WTC11 (cell line): ENCODE measurements around the gene GNGT2. TPM values are rescaled to one million over a fixed set of nuclear protein-coding genes. Genes with fewer than 3 reads are reported as not detected.

Experiments used
- ATAC-seq: fragments of 200-7000 bp; cut with Tn5 transposase; 2 replicates; pipeline ENCODE4 v1.10.0; 2021; ENCODE audit warnings: mild to moderate bottlenecking, moderate library complexity
- CTCF ChIA-PET: fragments of 300-600 bp; sonication (Branson Sonifier 250); formaldehyde crosslinking; loops from one replicate; lab custom pipeline; 2021; ENCODE audit warnings: antibody characterized with exemption; lab: Charles Lee
- POLR2A ChIA-PET: fragments of 350-600 bp; sonication (Branson Sonifier 250); formaldehyde crosslinking; loops from one replicate; lab custom pipeline; 2021; ENCODE audit warnings: antibody characterized with exemption; lab: Charles Lee
- DNase-seq: peaks from one replicate; pipeline ENCODE4 v3.0.0; 2021; ENCODE audit warnings: low spot score
- H3K27ac Mint-ChIP-seq: 2 replicates; pipeline ENCODE4 v1.8.0; 2021; ENCODE audit warnings: mixed read lengths
- H3K27me3 Mint-ChIP-seq: 2 replicates; pipeline ENCODE4 v1.8.0; 2021; ENCODE audit warnings: low read depth, mild to moderate bottlenecking, moderate library complexity, mixed read lengths
- H3K36me3 Mint-ChIP-seq: 2 replicates; pipeline ENCODE4 v1.8.0; 2021; ENCODE audit warnings: mixed read lengths
- H3K4me1 Mint-ChIP-seq: 2 replicates; pipeline ENCODE4 v1.8.0; 2022; ENCODE audit warnings: mixed read lengths
- H3K4me3 Mint-ChIP-seq: 2 replicates; pipeline ENCODE4 v1.8.0; 2021; ENCODE audit warnings: mild to moderate bottlenecking, moderate library complexity, mixed read lengths
- H3K9me3 Mint-ChIP-seq: 2 replicates; pipeline ENCODE4 v1.8.0; 2021; ENCODE audit warnings: mixed read lengths
- CTCF ChIP-seq: fragments of 200-600 bp; IDR thresholded peaks from 2 replicates; pipeline ENCODE4 v1.8.0; 2022; ENCODE audit warnings: antibody characterized with exemption
- GABPB1 ChIP-seq: sonication (generic); formaldehyde crosslinking; IDR thresholded peaks from 2 replicates; pipeline ENCODE4 v1.8.1; 2023; ENCODE audit warnings: mild to moderate bottlenecking, missing genetic modification reagents
- GTF2I ChIP-seq: fragments of 250-450 bp; sonication (Bioruptor Pico); conservative IDR thresholded peaks from 2 replicates; pipeline ENCODE4 v1.4.0; 2021; ENCODE audit warnings: mild to moderate bottlenecking
- JUN ChIP-seq: sonication (generic); formaldehyde crosslinking; IDR thresholded peaks from 2 replicates; pipeline ENCODE4 v1.8.0; 2023; ENCODE audit warnings: mild to moderate bottlenecking, missing genetic modification reagents
- KAT7 ChIP-seq: sonication (generic); formaldehyde crosslinking; IDR thresholded peaks from 2 replicates; pipeline ENCODE4 v1.8.1; 2023; ENCODE audit warnings: missing genetic modification reagents, mild to moderate bottlenecking, borderline replicate concordance
- MAX ChIP-seq: sonication (generic); formaldehyde crosslinking; IDR thresholded peaks from 2 replicates; pipeline ENCODE4 v1.8.0; 2022; ENCODE audit warnings: mild to moderate bottlenecking, missing genetic modification reagents
- MXD4 ChIP-seq: fragments of 250-450 bp; sonication (Bioruptor Pico); IDR thresholded peaks from 2 replicates; pipeline ENCODE4 v1.8.0; 2021; ENCODE audit warnings: mild to moderate bottlenecking, moderate library complexity, borderline replicate concordance
- NR1H2 ChIP-seq: sonication (generic); formaldehyde crosslinking; IDR thresholded peaks from 2 replicates; pipeline ENCODE4 v1.9.0; 2021; ENCODE audit warnings: mild to moderate bottlenecking, moderate library complexity, missing genetic modification reagents
- NR3C1 ChIP-seq: sonication (generic); formaldehyde crosslinking; conservative IDR thresholded peaks from 2 replicates; pipeline ENCODE4 v1.8.1; 2023; ENCODE audit warnings: low read depth, mild to moderate bottlenecking, missing genetic modification reagents
- SOX15 ChIP-seq: fragments of 250-450 bp; sonication (Bioruptor Pico); IDR thresholded peaks from 2 replicates; pipeline ENCODE4 v1.9.0; 2021; ENCODE audit warnings: mild to moderate bottlenecking
- ZNF121 ChIP-seq: sonication (generic); formaldehyde crosslinking; IDR thresholded peaks from 2 replicates; pipeline ENCODE4 v1.8.0; 2023; ENCODE audit warnings: missing genetic modification reagents
- ZNF138 ChIP-seq: sonication (generic); formaldehyde crosslinking; conservative IDR thresholded peaks from 2 replicates; pipeline ENCODE4 v1.8.1; 2022; ENCODE audit warnings: mild to moderate bottlenecking, moderate library complexity, missing genetic modification reagents
- ZNF219 ChIP-seq: sonication (generic); formaldehyde crosslinking; IDR thresholded peaks from 2 replicates; pipeline ENCODE4 v1.8.0; 2023; ENCODE audit warnings: missing genetic modification reagents, mild to moderate bottlenecking, borderline replicate concordance
- ZNF532 ChIP-seq: fragments of 250-450 bp; sonication (Bioruptor Pico); IDR thresholded peaks from 2 replicates; pipeline ENCODE4 v1.9.0; 2021; ENCODE audit warnings: mild to moderate bottlenecking, borderline replicate concordance
- ZSCAN18 ChIP-seq: fragments of 250-450 bp; sonication (Bioruptor Pico); IDR thresholded peaks from 2 replicates; pipeline ENCODE4 v2.1.2; 2022; ENCODE audit warnings: mild to moderate bottlenecking, moderate library complexity
- total RNA-seq: library from RNA; stranded (reverse); gene quantifications from 3 replicates; pipeline ENCODE4 v1.2.3, GENCODE V29; 2021
- TF ChIP-seq, protein P1 (sequence below): sonication (generic); formaldehyde crosslinking; IDR thresholded peaks from 2 replicates; pipeline ENCODE4 v1.8.0; 2022; ENCODE audit warnings: missing genetic modification reagents
- TF ChIP-seq, protein P2 (sequence below): fragments of 250-450 bp; sonication (Bioruptor Pico); IDR thresholded peaks from 2 replicates; pipeline ENCODE4 v1.9.0; 2021; ENCODE audit warnings: mild to moderate bottlenecking

GNGT2 gene
- total RNA-seq, 1 experiment from 2014 or later: 0.70 TPM

DNA sequence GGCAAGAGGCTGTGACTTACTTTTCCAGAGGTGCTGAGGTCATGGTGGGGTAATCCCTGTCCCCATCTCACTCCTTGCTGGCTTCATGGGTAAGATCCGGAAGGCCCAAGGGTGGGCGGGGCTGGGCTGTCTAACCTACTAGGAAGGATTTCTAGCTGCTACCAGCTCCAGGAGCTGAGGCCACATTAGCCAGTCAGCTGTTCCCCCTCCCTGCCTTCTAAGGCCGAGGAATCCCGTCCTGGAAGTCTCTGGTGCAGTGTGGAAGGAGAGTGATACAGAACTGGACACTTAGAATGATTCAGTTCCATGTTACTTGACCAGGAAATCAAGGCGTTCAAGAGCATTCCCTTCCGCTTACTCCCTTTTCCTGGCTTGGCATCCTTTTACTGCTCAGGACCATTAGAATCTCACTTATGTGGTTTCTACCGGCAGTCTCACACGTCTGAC is 8.9 kb downstream of the GNGT2 start:
- Mint-ChIP-seq H3K4me1 (no peaks in the 10 kb centered on the region), H3K27me3 (peaks cover 15% of the 10 kb centered on the region), H3K9me3 (no peaks in the 10 kb centered on the region), H3K4me3 (no peak overlapping the region), H3K27ac (no peak overlapping the region), H3K36me3 (no peaks in the 10 kb centered on the region)
- ChIA-PET CTCF (no interaction called here), POLR2A (no interaction called here)
- no peak for TF ChIP-seq ZNF138
- no peak for TF ChIP-seq KAT7 (CRISPR knock-in tag)
- TF ChIP-seq NR1H2 (CRISPR knock-in tag): no peak
- no peak for TF ChIP-seq MXD4 (CRISPR knock-in tag)
- TF ChIP-seq SOX15: no peak
- TF ChIP-seq ZNF121: no peak
- TF ChIP-seq ZNF219 (CRISPR knock-in tag): no peak
- no peak for TF ChIP-seq GTF2I (CRISPR knock-in tag)
- no peak for TF ChIP-seq ZSCAN18
- TF ChIP-seq ZNF532: no peak
- TF ChIP-seq GABPB1 (CRISPR knock-in tag): no peak
- TF ChIP-seq JUN (CRISPR knock-in tag): no peak
- TF ChIP-seq NR3C1 (CRISPR knock-in tag): no peak
- TF ChIP-seq, protein P1, sequence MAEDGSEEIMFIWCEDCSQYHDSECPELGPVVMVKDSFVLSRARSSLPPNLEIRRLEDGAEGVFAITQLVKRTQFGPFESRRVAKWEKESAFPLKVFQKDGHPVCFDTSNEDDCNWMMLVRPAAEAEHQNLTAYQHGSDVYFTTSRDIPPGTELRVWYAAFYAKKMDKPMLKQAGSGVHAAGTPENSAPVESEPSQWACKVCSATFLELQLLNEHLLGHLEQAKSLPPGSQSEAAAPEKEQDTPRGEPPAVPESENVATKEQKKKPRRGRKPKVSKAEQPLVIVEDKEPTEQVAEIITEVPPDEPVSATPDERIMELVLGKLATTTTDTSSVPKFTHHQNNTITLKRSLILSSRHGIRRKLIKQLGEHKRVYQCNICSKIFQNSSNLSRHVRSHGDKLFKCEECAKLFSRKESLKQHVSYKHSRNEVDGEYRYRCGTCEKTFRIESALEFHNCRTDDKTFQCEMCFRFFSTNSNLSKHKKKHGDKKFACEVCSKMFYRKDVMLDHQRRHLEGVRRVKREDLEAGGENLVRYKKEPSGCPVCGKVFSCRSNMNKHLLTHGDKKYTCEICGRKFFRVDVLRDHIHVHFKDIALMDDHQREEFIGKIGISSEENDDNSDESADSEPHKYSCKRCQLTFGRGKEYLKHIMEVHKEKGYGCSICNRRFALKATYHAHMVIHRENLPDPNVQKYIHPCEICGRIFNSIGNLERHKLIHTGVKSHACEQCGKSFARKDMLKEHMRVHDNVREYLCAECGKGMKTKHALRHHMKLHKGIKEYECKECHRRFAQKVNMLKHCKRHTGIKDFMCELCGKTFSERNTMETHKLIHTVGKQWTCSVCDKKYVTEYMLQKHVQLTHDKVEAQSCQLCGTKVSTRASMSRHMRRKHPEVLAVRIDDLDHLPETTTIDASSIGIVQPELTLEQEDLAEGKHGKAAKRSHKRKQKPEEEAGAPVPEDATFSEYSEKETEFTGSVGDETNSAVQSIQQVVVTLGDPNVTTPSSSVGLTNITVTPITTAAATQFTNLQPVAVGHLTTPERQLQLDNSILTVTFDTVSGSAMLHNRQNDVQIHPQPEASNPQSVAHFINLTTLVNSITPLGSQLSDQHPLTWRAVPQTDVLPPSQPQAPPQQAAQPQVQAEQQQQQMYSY (CRISPR knock-in tag): no peak
- no peak for TF ChIP-seq CTCF
- TF ChIP-seq, protein P2, sequence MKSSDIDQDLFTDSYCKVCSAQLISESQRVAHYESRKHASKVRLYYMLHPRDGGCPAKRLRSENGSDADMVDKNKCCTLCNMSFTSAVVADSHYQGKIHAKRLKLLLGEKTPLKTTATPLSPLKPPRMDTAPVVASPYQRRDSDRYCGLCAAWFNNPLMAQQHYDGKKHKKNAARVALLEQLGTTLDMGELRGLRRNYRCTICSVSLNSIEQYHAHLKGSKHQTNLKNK (CRISPR knock-in tag): no peak
- TF ChIP-seq MAX (CRISPR knock-in tag): no peak
- no peak for DNase-seq
- peak; percentile 16; the same call in 1 of the 2 replicates for ATAC-seq
